ENCODE measurements around the gene ANTXR1. TPM values are rescaled to one million over a fixed set of nuclear protein-coding genes. Genes with fewer than 3 reads are reported as not detected.

ANTXR1 gene
- polyA plus RNA-seq, 1 donor (not counting 4 experiments of a cell fraction or from before 2014, with no cell fraction given) = 20.4 TPM

- dilution Hi-C loops (cut with MboI; ENCODE audit: extremely low pct_ligation_motif_present, low sequenced_read_pairs) = no loop called here
- Histone ChIP-seq H3K79me2 (ENCODE audit: control insufficient read depth, insufficient read depth, low read length) (no peaks in the 10 kb centered on the region), H3K36me3 (ENCODE audit: control insufficient read depth in 2 of 2, extremely low read depth in 1 of 2, insufficient read depth in 2 of 2, low read length in 2 of 2) (peaks cover 0 to 1% of the 10 kb centered on the region in 2 experiments), H2AFZ (ENCODE audit: control insufficient read depth, low read length) (no peak overlapping the region), H3K27me3 (ENCODE audit: control insufficient read depth, extremely low read depth, insufficient read depth, low read length) (no peaks in the 10 kb centered on the region), H3K4me3 (ENCODE audit: control insufficient read depth in 2 of 3, extremely low read depth in 1 of 3, insufficient read depth in 2 of 3, low read depth in 1 of 3, low read length in 3 of 3) (no peak overlapping the region), H4K20me1 (ENCODE audit: control insufficient read depth, extremely low read depth, insufficient read depth, low read length) (no peaks in the 10 kb centered on the region), H3K4me2 (ENCODE audit: control insufficient read depth, extremely low read depth, insufficient read depth, low read depth, low read length) (no peak overlapping the region), H3K4me1 (ENCODE audit: control insufficient read depth, extremely low read depth, insufficient read depth, low read length) (no peaks in the 10 kb centered on the region), H3K9me3 (ENCODE audit: control insufficient read depth, low read depth, low read length) (no peaks in the 10 kb centered on the region), H3K9ac (ENCODE audit: control insufficient read depth, extremely low read depth, insufficient read depth, low read length) (no peak overlapping the region), H3K27ac (ENCODE audit: control insufficient read depth, insufficient read depth, low read length) (no peak overlapping the region), H3K9me1 (ENCODE audit: control insufficient read depth, extremely low read depth, insufficient read depth, low read length) (no peaks in the 10 kb centered on the region)
- FAIRE-seq (no peak), DNase-seq (ENCODE audit: low read depth, low spot score) (no peak)
- no peak for TF ChIP-seq CTCF (optimal IDR thresholded peaks at IDR 0.05 in 1 of 3, IDR thresholded peaks at IDR 0.05 in 1 of 3, conservative IDR thresholded peaks at IDR 0.05 in 1 of 3; ENCODE audit: extremely low read depth in 1 of 3, insufficient read depth in 2 of 3, low read length in 3 of 3)
- TF ChIP-seq EZH2 (IDR thresholded peaks at IDR 0.05; ENCODE audit: low read length) = no peak
Measured at GRCh38 chr2:69242651-69243051, 229.7 kb downstream of the ANTXR1 start.

- no peak overlapping the region for H3K4me2 ChIP-seq (ENCODE audit: control insufficient read depth, extremely low read depth, insufficient read depth, low read depth, low read length)
- no peaks in the 10 kb centered on the region for H3K9me1 ChIP-seq (ENCODE audit: control insufficient read depth, extremely low read depth, insufficient read depth, low read length)
- H3K4me1 ChIP-seq (ENCODE audit: control insufficient read depth, extremely low read depth, insufficient read depth, low read length) = no peaks in the 10 kb centered on the region
- no peak overlapping the region for H3K4me3 ChIP-seq (ENCODE audit: control insufficient read depth in 2 of 3, extremely low read depth in 1 of 3, insufficient read depth in 2 of 3, low read depth in 1 of 3, low read length in 3 of 3)
- H3K79me2 ChIP-seq (ENCODE audit: control insufficient read depth, insufficient read depth, low read length) = no peaks in the 10 kb centered on the region
- TF ChIP-seq EZH2 (IDR thresholded peaks at IDR 0.05; ENCODE audit: low read length) = no peak
- TF ChIP-seq CTCF (optimal IDR thresholded peaks at IDR 0.05 in 1 of 3, IDR thresholded peaks at IDR 0.05 in 1 of 3, conservative IDR thresholded peaks at IDR 0.05 in 1 of 3; ENCODE audit: extremely low read depth in 1 of 3, insufficient read depth in 2 of 3, low read length in 3 of 3) = no peak
- no peak for FAIRE-seq
- H2AFZ ChIP-seq (ENCODE audit: control insufficient read depth, low read length) = no peak overlapping the region
- H3K36me3 ChIP-seq (ENCODE audit: control insufficient read depth in 2 of 2, extremely low read depth in 1 of 2, insufficient read depth in 2 of 2, low read length in 2 of 2) = peaks cover 0 to 1% of the 10 kb centered on the region in 2 experiments
- no peak for DNase-seq (ENCODE audit: low read depth, low spot score)
- no peak overlapping the region for H3K9ac ChIP-seq (ENCODE audit: control insufficient read depth, extremely low read depth, insufficient read depth, low read length)
- dilution Hi-C loops (cut with MboI; ENCODE audit: extremely low pct_ligation_motif_present, low sequenced_read_pairs) = no loop called here
- H3K27ac ChIP-seq (ENCODE audit: control insufficient read depth, insufficient read depth, low read length) = no peak overlapping the region
- H3K9me3 ChIP-seq (ENCODE audit: control insufficient read depth, low read depth, low read length) = no peaks in the 10 kb centered on the region
- H3K27me3 ChIP-seq (ENCODE audit: control insufficient read depth, extremely low read depth, insufficient read depth, low read length) = no peaks in the 10 kb centered on the region
- no peaks in the 10 kb centered on the region for H4K20me1 ChIP-seq (ENCODE audit: control insufficient read depth, extremely low read depth, insufficient read depth, low read length)
Measured at GRCh38 chr2:69243652-69244051, 230.7 kb downstream of the ANTXR1 start.

Measured in keratinocyte (primary cell).